OCI-LY3 (cell line): Measurements from ENCODE around the gene PDLIM5.

ENCODE experiments used
- EZH2phosphoT487 ChIP-seq: fragments of 200-600 bp; shearing (Covaris generic); IDR thresholded peaks from 2 replicates; pipeline ENCODE4 v1.6.1; 2018; ENCODE audit warnings: antibody characterized with exemption, mixed run types, low read depth
- TF ChIP-seq, protein P1 (sequence below): fragments of 200-600, 300-600 bp; sonication (generic); IDR thresholded peaks from 2 replicates; pipeline ENCODE4 v1.5.1; 2014; ENCODE audit warnings: antibody characterized with exemption, low read length, low read depth

DNA sequence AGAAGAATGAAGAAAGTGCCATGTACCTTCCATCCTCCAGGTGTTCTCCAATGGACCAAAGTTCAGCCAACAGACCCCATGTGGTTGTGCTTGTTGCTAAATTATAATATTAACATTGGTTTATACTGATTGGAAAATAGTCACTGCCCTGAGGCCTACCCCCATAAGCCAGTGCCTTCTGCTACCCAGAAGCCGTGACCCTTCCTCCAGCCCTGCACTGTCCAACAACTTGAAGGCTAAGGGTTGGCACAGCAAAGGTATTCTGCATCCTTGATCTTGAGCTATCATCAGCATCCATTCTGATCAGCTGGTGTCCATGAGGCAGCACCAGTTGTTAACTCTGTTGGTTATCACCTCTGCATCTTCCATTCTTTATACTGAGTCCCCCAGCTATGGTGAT lies 239.8 kb downstream of the PDLIM5 start:
- TF ChIP-seq, protein P1, sequence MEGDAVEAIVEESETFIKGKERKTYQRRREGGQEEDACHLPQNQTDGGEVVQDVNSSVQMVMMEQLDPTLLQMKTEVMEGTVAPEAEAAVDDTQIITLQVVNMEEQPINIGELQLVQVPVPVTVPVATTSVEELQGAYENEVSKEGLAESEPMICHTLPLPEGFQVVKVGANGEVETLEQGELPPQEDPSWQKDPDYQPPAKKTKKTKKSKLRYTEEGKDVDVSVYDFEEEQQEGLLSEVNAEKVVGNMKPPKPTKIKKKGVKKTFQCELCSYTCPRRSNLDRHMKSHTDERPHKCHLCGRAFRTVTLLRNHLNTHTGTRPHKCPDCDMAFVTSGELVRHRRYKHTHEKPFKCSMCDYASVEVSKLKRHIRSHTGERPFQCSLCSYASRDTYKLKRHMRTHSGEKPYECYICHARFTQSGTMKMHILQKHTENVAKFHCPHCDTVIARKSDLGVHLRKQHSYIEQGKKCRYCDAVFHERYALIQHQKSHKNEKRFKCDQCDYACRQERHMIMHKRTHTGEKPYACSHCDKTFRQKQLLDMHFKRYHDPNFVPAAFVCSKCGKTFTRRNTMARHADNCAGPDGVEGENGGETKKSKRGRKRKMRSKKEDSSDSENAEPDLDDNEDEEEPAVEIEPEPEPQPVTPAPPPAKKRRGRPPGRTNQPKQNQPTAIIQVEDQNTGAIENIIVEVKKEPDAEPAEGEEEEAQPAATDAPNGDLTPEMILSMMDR = no peak
- TF ChIP-seq EZH2phosphoT487 = no peak
